ENCODE results near the gene PTPRD.

The PTPRD gene

GRCh38 chr9:8783941-8784340, 1828.9 kb downstream of the PTPRD start:
- no peak for DNase-seq (ENCODE audit: low read depth)
- H3K4me3 ChIP-seq (ENCODE audit: low read length) = no peak overlapping the region
- no peak for TF ChIP-seq CTCF (IDR thresholded peaks at IDR 0.05; ENCODE audit: insufficient read depth, low read depth, low read length, missing control alignments)

GRCh38 chr9:8782237-8782636, 1830.6 kb downstream of the PTPRD start:
- no peak for DNase-seq (ENCODE audit: low read depth)
- no peak for TF ChIP-seq CTCF (IDR thresholded peaks at IDR 0.05; ENCODE audit: insufficient read depth, low read depth, low read length, missing control alignments)
- H3K4me3 ChIP-seq (ENCODE audit: low read length) = no peak overlapping the region

- no peak overlapping the region for H3K4me3 ChIP-seq (ENCODE audit: low read length)
- no peak for DNase-seq (ENCODE audit: low read depth)
- no peak for TF ChIP-seq CTCF (IDR thresholded peaks at IDR 0.05; ENCODE audit: insufficient read depth, low read depth, low read length, missing control alignments)
Observed at GRCh38 chr9:8781458-8781857, 1831.3 kb downstream of the PTPRD start.

- no peak overlapping the region for H3K4me3 ChIP-seq (ENCODE audit: low read length)
- no peak for TF ChIP-seq CTCF (IDR thresholded peaks at IDR 0.05; ENCODE audit: insufficient read depth, low read depth, low read length, missing control alignments)
- no peak for DNase-seq (ENCODE audit: low read depth)
Observed at GRCh38 chr9:8780386-8780785, 1832.4 kb downstream of the PTPRD start.

- no peak for TF ChIP-seq CTCF (IDR thresholded peaks at IDR 0.05; ENCODE audit: insufficient read depth, low read depth, low read length, missing control alignments)
- DNase-seq (ENCODE audit: low read depth) = no peak
- no peak overlapping the region for H3K4me3 ChIP-seq (ENCODE audit: low read length)
Observed at GRCh38 chr9:8779478-8779877, 1833.3 kb downstream of the PTPRD start.

- DNase-seq (ENCODE audit: low read depth) = no peak
- H3K4me3 ChIP-seq (ENCODE audit: low read length) = no peak overlapping the region
- TF ChIP-seq CTCF (IDR thresholded peaks at IDR 0.05; ENCODE audit: insufficient read depth, low read depth, low read length, missing control alignments) = no peak
Observed at GRCh38 chr9:8778356-8778755, 1834.4 kb downstream of the PTPRD start.

GRCh38 chr9:8772302-8772701, 1840.5 kb downstream of the PTPRD start:
- DNase-seq (ENCODE audit: low read depth) = no peak
- no peak overlapping the region for H3K4me3 ChIP-seq (ENCODE audit: low read length)
- TF ChIP-seq CTCF (IDR thresholded peaks at IDR 0.05; ENCODE audit: insufficient read depth, low read depth, low read length, missing control alignments) = no peak

All from epithelial cell of esophagus (primary cell).